Left lung (tissue), 10 donors: ENCODE results near the gene CWC22. TPM values are rescaled to one million over a fixed set of nuclear protein-coding genes. Genes with fewer than 3 reads are reported as not detected.

ENCODE experiments used
- ATAC-seq: fragments of 200-7000 bp; cut with Tn5 transposase; one replicate; pipeline ENCODE4 v1.9.1; 2020; ENCODE audit warnings: moderate library complexity
- DNase-seq, 4 donors: peaks; one replicate each; pipeline ENCODE4 v3.0.0-alpha.2; 2013 to 2020
- H3K27ac ChIP-seq, 2 donors: fragments of 200-600 bp; sonication (generic) in 1 of 2; one replicate each; pipeline versions ENCODE4 v1.5.0 to v1.8.0; 2020 to 2021
- H3K27me3 ChIP-seq, 2 donors: fragments of 200-600 bp; sonication (generic) in 1 of 2; one replicate each; pipeline versions ENCODE4 v1.5.0 to v1.8.0; 2020 to 2021
- H3K36me3 ChIP-seq, 2 donors: fragments of 200-600 bp; sonication (generic) in 1 of 2; one replicate each; pipeline versions ENCODE4 v1.5.0 to v1.8.0; 2020 to 2021
- H3K4me1 ChIP-seq, 2 donors: fragments of 200-600 bp; one replicate each; pipeline ENCODE4 v1.8.0; 2021
- H3K4me3 ChIP-seq, 2 donors: fragments of 200-600 bp; sonication (generic) in 1 of 2; one replicate each; pipeline versions ENCODE4 v1.5.0 to v1.8.0; 2020 to 2021; ENCODE audit warnings: mild to moderate bottlenecking in 1 of 2
- H3K9me3 ChIP-seq, 2 donors: fragments of 200-600 bp; sonication (generic) in 1 of 2; one replicate each; pipeline versions ENCODE4 v1.5.0 to v1.8.0; 2020 to 2021
- intact Hi-C, 2 donors: fragments of 100-400 bp; cut with DNase I; formaldehyde crosslinking; loops; one replicate each; pipeline versions ENCODE4 v1.11.2 to v1.14.2; 2022
- polyA plus RNA-seq, 6 donors: library from polyadenylated mRNA; unstranded; fragments of 120-200 nt; gene quantifications; one replicate each; pipeline ENCODE4 v1.2.1, GENCODE V29; 2013; ENCODE audit not compliant: insufficient read length in 6 of 6
- total RNA-seq, 2 donors: library from RNA; stranded (reverse); fragmentation: NEBNext Ultra II Directional; extraction: Animal tissue kit (Norgen Biotek cat#: 25700); gene quantifications; one replicate each; pipeline ENCODE4 v1.2.1, GENCODE V29; 2021
- TF ChIP-seq, protein P1 (sequence below), 2 donors: fragments of 200-600 bp; sonication (generic) in 1 of 2; IDR thresholded peaks; one replicate each; pipeline versions ENCODE4 v1.5.0 to v1.8.0; 2021; ENCODE audit warnings: antibody characterized with exemption in 2 of 2
- donor health status: DM: no; HTN: yes; CAD: no.
- donor health status: DM: no; HTN: no; CAD: no.

The CWC22 gene
- total and polyA plus RNA-seq, 8 donors, result 13.9 to 42.8 (median 37.8) TPM

GRCh38 chr2:179953359-179953758 lies 53.7 kb downstream of the CWC22 start:
- peaks cover 0 to 82% of the 10 kb centered on the region in 2 donors for H3K36me3 ChIP-seq
- TF ChIP-seq, protein P1, sequence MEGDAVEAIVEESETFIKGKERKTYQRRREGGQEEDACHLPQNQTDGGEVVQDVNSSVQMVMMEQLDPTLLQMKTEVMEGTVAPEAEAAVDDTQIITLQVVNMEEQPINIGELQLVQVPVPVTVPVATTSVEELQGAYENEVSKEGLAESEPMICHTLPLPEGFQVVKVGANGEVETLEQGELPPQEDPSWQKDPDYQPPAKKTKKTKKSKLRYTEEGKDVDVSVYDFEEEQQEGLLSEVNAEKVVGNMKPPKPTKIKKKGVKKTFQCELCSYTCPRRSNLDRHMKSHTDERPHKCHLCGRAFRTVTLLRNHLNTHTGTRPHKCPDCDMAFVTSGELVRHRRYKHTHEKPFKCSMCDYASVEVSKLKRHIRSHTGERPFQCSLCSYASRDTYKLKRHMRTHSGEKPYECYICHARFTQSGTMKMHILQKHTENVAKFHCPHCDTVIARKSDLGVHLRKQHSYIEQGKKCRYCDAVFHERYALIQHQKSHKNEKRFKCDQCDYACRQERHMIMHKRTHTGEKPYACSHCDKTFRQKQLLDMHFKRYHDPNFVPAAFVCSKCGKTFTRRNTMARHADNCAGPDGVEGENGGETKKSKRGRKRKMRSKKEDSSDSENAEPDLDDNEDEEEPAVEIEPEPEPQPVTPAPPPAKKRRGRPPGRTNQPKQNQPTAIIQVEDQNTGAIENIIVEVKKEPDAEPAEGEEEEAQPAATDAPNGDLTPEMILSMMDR (IDR thresholded peaks at IDR 0.05), result no peak

DNA sequence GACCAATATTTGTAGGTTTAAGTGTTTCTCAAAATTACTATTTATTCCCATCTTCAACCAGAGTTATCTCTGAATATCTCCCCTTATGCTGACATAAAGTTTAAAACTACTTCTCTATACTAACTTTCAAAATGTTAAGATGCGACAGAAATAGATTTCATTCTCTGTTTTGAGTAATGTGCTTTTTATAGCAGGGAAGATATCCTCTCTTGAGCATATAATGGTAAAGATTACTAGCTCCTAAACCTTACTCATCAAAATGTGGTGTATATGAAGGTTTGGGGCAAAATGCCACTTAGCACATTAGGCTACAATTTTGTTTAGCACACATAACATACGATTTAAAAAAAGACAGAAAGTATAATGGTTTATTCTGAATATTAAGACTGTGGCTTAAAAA lies 54.4 kb downstream of the CWC22 start:
- no peak for DNase-seq
- H3K27ac ChIP-seq, result no peak overlapping the region
- no peaks in the 10 kb centered on the region for H3K9me3 ChIP-seq
- H3K4me3 ChIP-seq, result no peak overlapping the region
- no peaks in the 10 kb centered on the region for H3K27me3 ChIP-seq
- ATAC-seq, result no peak
- H3K4me1 ChIP-seq, result no peaks in the 10 kb centered on the region
- TF ChIP-seq, protein P1 (IDR thresholded peaks at IDR 0.05), result no peak
- intact Hi-C loops, result no loop called here
- peaks cover 0 to 84% of the 10 kb centered on the region in 2 donors for H3K36me3 ChIP-seq

More at GRCh38 chr2:179953359-179953758, 53.7 kb downstream of the CWC22 start:
- DNase-seq (no peak), ATAC-seq (peak; percentile 66)
- Histone ChIP-seq H3K9me3 (no peaks in the 10 kb centered on the region), H3K4me3 (no peak overlapping the region), H3K27ac (no peak overlapping the region), H3K27me3 (no peaks in the 10 kb centered on the region), H3K4me1 (no peaks in the 10 kb centered on the region)
- intact Hi-C loops, result no loop called here

GRCh38 chr2:179951680-179952079 lies 55.4 kb downstream of the CWC22 start:
- Histone ChIP-seq H3K4me3 (no peak overlapping the region), H3K9me3 (no peaks in the 10 kb centered on the region), H3K36me3 (peaks cover 0 to 83% of the 10 kb centered on the region in 2 donors), H3K27me3 (no peaks in the 10 kb centered on the region), H3K27ac (no peak overlapping the region), H3K4me1 (no peaks in the 10 kb centered on the region)
- TF ChIP-seq, protein P1 (IDR thresholded peaks at IDR 0.05), result no peak
- DNase-seq (no peak), ATAC-seq (no peak)
- intact Hi-C loops, result no loop called here

DNA sequence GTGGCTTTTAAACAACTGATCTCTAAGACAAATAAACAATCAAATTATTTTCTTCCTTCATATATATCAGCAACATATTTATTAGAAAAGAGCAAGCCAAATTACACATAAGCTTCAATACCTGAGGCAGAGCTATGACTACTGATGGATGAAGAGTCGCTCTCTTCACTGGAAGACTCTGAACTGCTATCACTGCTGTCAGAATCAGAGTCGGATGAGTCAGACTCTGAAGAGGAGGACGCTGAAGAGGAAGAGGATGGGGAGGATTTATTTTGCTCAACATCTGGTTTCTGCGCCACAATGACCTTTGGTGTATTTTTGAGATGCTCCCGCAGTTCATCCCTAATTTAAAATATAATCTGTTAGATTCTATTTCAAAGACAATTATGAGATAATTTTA lies 56.7 kb downstream of the CWC22 start:
- no peak for DNase-seq
- H3K9me3 ChIP-seq, result no peaks in the 10 kb centered on the region
- no peak overlapping the region for H3K27ac ChIP-seq
- no peaks in the 10 kb centered on the region for H3K4me1 ChIP-seq
- no peaks in the 10 kb centered on the region for H3K27me3 ChIP-seq
- H3K36me3 ChIP-seq, result peaks cover 0 to 95% of the 10 kb centered on the region in 2 donors
- ATAC-seq, result no peak
- intact Hi-C loops, result no loop called here
- TF ChIP-seq, protein P1 (IDR thresholded peaks at IDR 0.05), result no peak
- H3K4me3 ChIP-seq, result no peak overlapping the region

DNA sequence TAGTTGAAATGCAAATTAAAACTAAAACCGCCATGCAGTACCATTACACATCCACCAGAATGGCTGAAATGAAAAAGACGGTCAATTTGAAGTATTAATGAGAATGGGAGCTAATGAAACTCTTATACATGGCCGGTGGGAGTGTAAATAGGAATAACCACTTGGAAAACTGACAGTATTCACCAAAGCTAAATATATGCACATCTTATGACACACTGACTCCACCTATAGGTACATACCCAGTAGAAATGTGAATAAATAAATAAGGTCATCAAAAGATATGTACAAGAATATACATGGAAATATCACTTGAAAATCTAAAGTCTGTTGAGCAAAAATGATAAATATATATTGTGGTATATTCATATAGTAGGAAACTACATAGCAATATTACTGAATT lies 57.7 kb downstream of the CWC22 start:
- DNase-seq (no peak), ATAC-seq (no peak)
- peaks cover 0 to 96% of the 10 kb centered on the region in 2 donors for H3K36me3 ChIP-seq

More for the DNA sequence above, 57.7 kb downstream of the CWC22 start:
- intact Hi-C loops, result no loop called here
- Histone ChIP-seq H3K9me3 (no peaks in the 10 kb centered on the region), H3K27ac (no peak overlapping the region), H3K4me3 (no peak overlapping the region), H3K4me1 (no peaks in the 10 kb centered on the region), H3K27me3 (no peaks in the 10 kb centered on the region)
- TF ChIP-seq, protein P1 (IDR thresholded peaks at IDR 0.05), result no peak
